ENCODE measurements around the gene OR10P1.

- no peak for TF ChIP-seq POLR2A (IDR thresholded peaks at IDR 0.05)
- TF ChIP-seq CTCF (IDR thresholded peaks at IDR 0.05), result no peak
These were observed 5.6 kb upstream of the OR10P1 start for GRCh38 chr12:55631056-55631455.
